RWPE2 (cell line): Measurements from ENCODE around the gene WWP2.
A peak's percentile ranks its signal among the peaks of the same experiment; 100 is the strongest.

ENCODE experiments used
- ATAC-seq: fragments of 200-7000 bp; cut with Tn5 transposase; 3 replicates; pipeline ENCODE4 v1.9.1; 2021; ENCODE audit warnings: low read depth
- DNase-seq: peaks from one replicate; pipeline ENCODE4 v3.0.0-alpha.2; 2020; ENCODE audit warnings: low spot score
- H3K27ac ChIP-seq: fragments of 450-650 bp; 2 replicates; pipeline ENCODE4 v1.5.1; 2017; ENCODE audit warnings: mild to moderate bottlenecking; ENCODE audit not compliant: poor library complexity, severe bottlenecking
- H3K27me3 ChIP-seq: fragments of 250-450 bp; sonication (Bioruptor Pico); 2 replicates; pipeline ENCODE4 v1.5.1; 2021; ENCODE audit warnings: mild to moderate bottlenecking, moderate library complexity; ENCODE audit not compliant: insufficient read depth, poor library complexity, severe bottlenecking
- H3K36me3 ChIP-seq: fragments of 250-450 bp; sonication (Bioruptor Pico); 2 replicates; pipeline ENCODE4 v1.5.1; 2020; ENCODE audit warnings: low read depth, mild to moderate bottlenecking, moderate library complexity
- H3K4me1 ChIP-seq: fragments of 250-450 bp; sonication (Bioruptor Pico); 2 replicates; pipeline ENCODE4 v1.5.1; 2021; ENCODE audit warnings: mild to moderate bottlenecking, moderate library complexity; ENCODE audit not compliant: insufficient read depth, poor library complexity, severe bottlenecking
- H3K4me3 ChIP-seq: fragments of 250-450 bp; sonication (Bioruptor Pico); 2 replicates; pipeline ENCODE4 v1.5.1; 2021; ENCODE audit warnings: mild to moderate bottlenecking, moderate library complexity; ENCODE audit not compliant: severe bottlenecking
- H3K9me3 ChIP-seq: fragments of 250-450 bp; sonication (Bioruptor Pico); 2 replicates; pipeline ENCODE4 v1.5.1; 2021; ENCODE audit warnings: mild to moderate bottlenecking, moderate library complexity; ENCODE audit not compliant: severe bottlenecking
- CTCF ChIP-seq: fragments of 450-650 bp; IDR thresholded peaks from one replicate; pipeline ENCODE4 v1.5.1; 2017; ENCODE audit warnings: mild to moderate bottlenecking, moderate library complexity; ENCODE audit not compliant: poor library complexity, severe bottlenecking

The WWP2 gene

GRCh38 chr16:69917311-69917710, 155.2 kb downstream of the WWP2 start:
- Histone ChIP-seq H3K27ac (peak overlapping the region; percentile 72), H3K9me3 (no peaks in the 10 kb centered on the region), H3K4me1 (peaks cover 11% of the 10 kb centered on the region), H3K36me3 (no peaks in the 10 kb centered on the region), H3K27me3 (no peaks in the 10 kb centered on the region), H3K4me3 (no peak overlapping the region)
- ATAC-seq (no peak), DNase-seq (no peak)
- no peak for TF ChIP-seq CTCF

- Histone ChIP-seq H3K4me3 (no peak overlapping the region), H3K27ac (peak overlapping the region; percentile 72), H3K36me3 (no peaks in the 10 kb centered on the region), H3K27me3 (no peaks in the 10 kb centered on the region), H3K9me3 (no peaks in the 10 kb centered on the region), H3K4me1 (peaks cover 11% of the 10 kb centered on the region)
- no peak for TF ChIP-seq CTCF
- DNase-seq (no peak), ATAC-seq (peak; percentile 99)
These were observed 155.6 kb downstream of the WWP2 start for GRCh38 chr16:69917739-69918138.

DNA sequence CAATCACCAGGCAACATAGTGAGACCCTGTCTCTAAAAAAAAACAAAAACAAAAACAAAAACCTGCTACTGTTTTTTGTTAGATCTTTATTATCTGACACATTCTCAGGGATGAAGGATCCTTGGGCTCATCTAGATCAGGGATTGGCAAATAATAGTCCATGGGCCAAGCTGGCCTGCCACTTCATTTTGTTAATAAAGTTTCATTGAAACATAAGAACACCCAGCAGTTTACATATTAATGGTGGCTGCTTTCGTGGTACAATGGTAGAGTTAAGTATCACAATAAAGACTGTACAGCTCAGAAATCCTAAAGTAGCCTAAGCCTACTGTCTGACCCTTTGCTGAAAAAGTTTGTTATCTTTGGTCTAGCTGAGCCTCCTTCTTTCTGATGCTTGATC, 156.1 kb downstream of the WWP2 start:
- Histone ChIP-seq H3K4me3 (no peak overlapping the region), H3K4me1 (peaks cover 11% of the 10 kb centered on the region), H3K36me3 (no peaks in the 10 kb centered on the region), H3K27me3 (no peaks in the 10 kb centered on the region), H3K9me3 (no peaks in the 10 kb centered on the region), H3K27ac (peak overlapping the region; percentile 72)
- ATAC-seq (no peak), DNase-seq (no peak)
- no peak for TF ChIP-seq CTCF

GRCh38 chr16:69921127-69921526, 159.0 kb downstream of the WWP2 start:
- Histone ChIP-seq H3K27ac (no peak overlapping the region), H3K9me3 (no peaks in the 10 kb centered on the region), H3K4me1 (peaks cover 18% of the 10 kb centered on the region), H3K27me3 (no peaks in the 10 kb centered on the region), H3K36me3 (no peaks in the 10 kb centered on the region), H3K4me3 (no peak overlapping the region)
- DNase-seq (no peak), ATAC-seq (no peak)
- TF ChIP-seq CTCF, result no peak

GRCh38 chr16:69922200-69922599, 160.1 kb downstream of the WWP2 start:
- DNase-seq (no peak), ATAC-seq (no peak)
- no peak for TF ChIP-seq CTCF
- Histone ChIP-seq H3K27ac (no peak overlapping the region), H3K27me3 (no peaks in the 10 kb centered on the region), H3K9me3 (no peaks in the 10 kb centered on the region), H3K4me1 (peaks cover 17% of the 10 kb centered on the region), H3K36me3 (no peaks in the 10 kb centered on the region), H3K4me3 (no peak overlapping the region)
